Measurements from ENCODE around the gene PINLYP.

DNA sequence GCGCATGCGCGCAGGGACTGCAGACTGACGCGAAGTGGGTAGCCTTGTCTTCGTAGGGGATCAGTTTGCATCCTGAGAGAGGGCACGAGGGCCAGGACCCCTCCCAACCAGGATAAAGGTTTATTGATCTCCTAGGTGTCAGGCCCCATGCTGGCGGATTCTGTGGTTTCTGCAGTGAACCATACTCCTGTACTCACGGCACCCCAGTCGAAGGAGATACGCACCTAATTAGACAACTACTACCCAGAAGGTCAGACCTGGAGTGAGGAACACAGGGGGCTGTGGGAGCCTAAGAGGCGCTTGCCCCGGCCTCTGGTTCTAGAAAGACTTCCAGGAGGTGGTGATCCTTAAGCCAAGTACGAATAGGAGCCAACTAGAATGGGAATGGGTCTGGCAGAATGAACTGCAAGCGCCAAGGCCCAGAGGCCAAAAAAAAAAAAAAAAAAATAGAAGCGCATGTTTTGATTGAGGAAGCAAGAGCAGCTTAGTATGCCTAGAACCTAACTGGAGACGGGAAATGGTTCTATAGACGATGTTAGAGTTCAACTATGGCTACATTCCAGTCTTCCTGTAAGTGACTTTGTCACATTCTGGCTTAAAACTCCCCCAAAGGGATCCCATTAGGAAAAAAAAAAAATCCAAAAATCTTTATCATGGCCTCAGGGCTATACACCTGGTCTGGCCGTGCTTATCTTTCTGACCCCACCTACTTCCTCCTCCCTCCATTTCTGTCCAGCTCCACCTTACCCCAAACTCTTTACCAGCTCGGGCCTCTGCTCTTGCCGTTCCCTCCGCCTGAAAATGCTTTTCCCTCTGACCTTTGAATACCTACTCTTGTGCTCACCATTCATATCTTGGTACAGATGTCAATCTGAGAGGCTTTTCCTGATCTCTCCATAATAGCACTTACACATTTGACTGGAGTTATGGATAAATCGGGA, 44.7 kb downstream of the PINLYP start:
- TF ChIP-seq, protein P1, sequence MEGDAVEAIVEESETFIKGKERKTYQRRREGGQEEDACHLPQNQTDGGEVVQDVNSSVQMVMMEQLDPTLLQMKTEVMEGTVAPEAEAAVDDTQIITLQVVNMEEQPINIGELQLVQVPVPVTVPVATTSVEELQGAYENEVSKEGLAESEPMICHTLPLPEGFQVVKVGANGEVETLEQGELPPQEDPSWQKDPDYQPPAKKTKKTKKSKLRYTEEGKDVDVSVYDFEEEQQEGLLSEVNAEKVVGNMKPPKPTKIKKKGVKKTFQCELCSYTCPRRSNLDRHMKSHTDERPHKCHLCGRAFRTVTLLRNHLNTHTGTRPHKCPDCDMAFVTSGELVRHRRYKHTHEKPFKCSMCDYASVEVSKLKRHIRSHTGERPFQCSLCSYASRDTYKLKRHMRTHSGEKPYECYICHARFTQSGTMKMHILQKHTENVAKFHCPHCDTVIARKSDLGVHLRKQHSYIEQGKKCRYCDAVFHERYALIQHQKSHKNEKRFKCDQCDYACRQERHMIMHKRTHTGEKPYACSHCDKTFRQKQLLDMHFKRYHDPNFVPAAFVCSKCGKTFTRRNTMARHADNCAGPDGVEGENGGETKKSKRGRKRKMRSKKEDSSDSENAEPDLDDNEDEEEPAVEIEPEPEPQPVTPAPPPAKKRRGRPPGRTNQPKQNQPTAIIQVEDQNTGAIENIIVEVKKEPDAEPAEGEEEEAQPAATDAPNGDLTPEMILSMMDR (conservative IDR thresholded peaks at IDR 0.05 in 1 of 2, IDR thresholded peaks at IDR 0.05 in 1 of 2; ENCODE audit: low read depth in 1 of 2, low read length in 2 of 2) = no peak
- no peak for TF ChIP-seq EZH2 (IDR thresholded peaks at IDR 0.05; ENCODE audit: low read length, missing control alignments)
